Activated T-cell treated with anti-CD3 and anti-CD28 coated beads, Interleukin-2, amount 50 U/mL, for 24 hours (primary cell): ENCODE data around the gene EIF4E3.

Experiments used
- DNase-seq: peaks from one replicate; pipeline ENCODE4 v3.0.0-alpha.2; 2020
- H3K27ac Mint-ChIP-seq: 2 replicates; pipeline ENCODE4 v1.8.0; 2020; ENCODE audit warnings: mild to moderate bottlenecking, mixed read lengths
- H3K27me3 Mint-ChIP-seq: 2 replicates; pipeline ENCODE4 v1.8.0; 2020; ENCODE audit warnings: mixed read lengths
- H3K36me3 Mint-ChIP-seq: 2 replicates; pipeline ENCODE4 v1.8.0; 2020; ENCODE audit warnings: low read depth, mixed read lengths
- H3K4me1 Mint-ChIP-seq: 2 replicates; pipeline ENCODE4 v1.8.0; 2020; ENCODE audit warnings: low read depth, mixed read lengths
- H3K4me3 Mint-ChIP-seq: 2 replicates; pipeline ENCODE4 v1.8.0; 2020; ENCODE audit warnings: mild to moderate bottlenecking, moderate library complexity, mixed read lengths
- H3K9me3 Mint-ChIP-seq: 2 replicates; pipeline ENCODE4 v1.8.0; 2020; ENCODE audit warnings: mixed read lengths

The EIF4E3 gene

GRCh38 chr3:71688121-71688520 is 37.1 kb downstream of the EIF4E3 start:
- DNase-seq, result no peak
- Mint-ChIP-seq H3K27ac (peak overlapping the region; percentile 18), H3K4me1 (peaks cover 34% of the 10 kb centered on the region), H3K27me3 (no peaks in the 10 kb centered on the region), H3K4me3 (no peak overlapping the region), H3K36me3 (peaks cover 78% of the 10 kb centered on the region), H3K9me3 (no peaks in the 10 kb centered on the region)

GRCh38 chr3:71685686-71686085 is 39.5 kb downstream of the EIF4E3 start:
- no peaks in the 10 kb centered on the region for H3K9me3 Mint-ChIP-seq
- peaks cover 81% of the 10 kb centered on the region for H3K36me3 Mint-ChIP-seq
- DNase-seq, result no peak
- peak overlapping the region; percentile 79 for H3K27ac Mint-ChIP-seq
- H3K27me3 Mint-ChIP-seq, result no peaks in the 10 kb centered on the region
- peaks cover 43% of the 10 kb centered on the region for H3K4me1 Mint-ChIP-seq
- H3K4me3 Mint-ChIP-seq, result no peak overlapping the region

GRCh38 chr3:71684757-71685386 is 40.3 kb downstream of the EIF4E3 start:
- DNase-seq, result no peak
- Mint-ChIP-seq H3K27ac (no peak overlapping the region), H3K4me1 (peaks cover 43% of the 10 kb centered on the region), H3K36me3 (peaks cover 73% of the 10 kb centered on the region), H3K4me3 (no peak overlapping the region), H3K9me3 (no peaks in the 10 kb centered on the region), H3K27me3 (no peaks in the 10 kb centered on the region)

GRCh38 chr3:71684046-71684756 is 41.0 kb downstream of the EIF4E3 start:
- no peaks in the 10 kb centered on the region for H3K27me3 Mint-ChIP-seq

GRCh38 chr3:71681224-71681668 is 44.0 kb downstream of the EIF4E3 start:
- peaks cover 52% of the 10 kb centered on the region for H3K36me3 Mint-ChIP-seq
- no peak overlapping the region for H3K4me3 Mint-ChIP-seq
- H3K27ac Mint-ChIP-seq, result no peak overlapping the region

More at GRCh38 chr3:71684046-71684756, 41.0 kb downstream of the EIF4E3 start:
- H3K4me3 Mint-ChIP-seq, result no peak overlapping the region
- DNase-seq, result no peak
- H3K9me3 Mint-ChIP-seq, result no peaks in the 10 kb centered on the region
- H3K36me3 Mint-ChIP-seq, result peaks cover 68% of the 10 kb centered on the region
- H3K27ac Mint-ChIP-seq, result no peak overlapping the region
- H3K4me1 Mint-ChIP-seq, result peaks cover 40% of the 10 kb centered on the region

GRCh38 chr3:71680603-71681002 is 44.6 kb downstream of the EIF4E3 start:
- no peak for DNase-seq
- peaks cover 52% of the 10 kb centered on the region for H3K36me3 Mint-ChIP-seq
- H3K9me3 Mint-ChIP-seq, result no peaks in the 10 kb centered on the region
- H3K27me3 Mint-ChIP-seq, result no peaks in the 10 kb centered on the region
- peaks cover 18% of the 10 kb centered on the region for H3K4me1 Mint-ChIP-seq
- no peak overlapping the region for H3K4me3 Mint-ChIP-seq
- H3K27ac Mint-ChIP-seq, result no peak overlapping the region

More at GRCh38 chr3:71681224-71681668, 44.0 kb downstream of the EIF4E3 start:
- no peaks in the 10 kb centered on the region for H3K27me3 Mint-ChIP-seq
- peak; percentile 54 for DNase-seq
- H3K4me1 Mint-ChIP-seq, result peaks cover 21% of the 10 kb centered on the region
- H3K9me3 Mint-ChIP-seq, result no peaks in the 10 kb centered on the region

GRCh38 chr3:71676931-71677330 is 48.3 kb downstream of the EIF4E3 start:
- H3K4me1 Mint-ChIP-seq, result peaks cover 13% of the 10 kb centered on the region
- peaks cover 32% of the 10 kb centered on the region for H3K36me3 Mint-ChIP-seq
- H3K27me3 Mint-ChIP-seq, result no peaks in the 10 kb centered on the region
- DNase-seq, result no peak
- no peak overlapping the region for H3K4me3 Mint-ChIP-seq
- no peak overlapping the region for H3K27ac Mint-ChIP-seq
- H3K9me3 Mint-ChIP-seq, result no peaks in the 10 kb centered on the region

GRCh38 chr3:71673486-71673885 is 51.7 kb downstream of the EIF4E3 start:
- Mint-ChIP-seq H3K9me3 (no peaks in the 10 kb centered on the region), H3K27ac (no peak overlapping the region), H3K4me3 (no peak overlapping the region), H3K4me1 (peaks cover 6% of the 10 kb centered on the region), H3K27me3 (no peaks in the 10 kb centered on the region), H3K36me3 (peaks cover 25% of the 10 kb centered on the region)
- DNase-seq, result no peak

- H3K4me1 Mint-ChIP-seq, result peaks cover 7% of the 10 kb centered on the region
- DNase-seq, result no peak
- no peak overlapping the region for H3K27ac Mint-ChIP-seq
- H3K27me3 Mint-ChIP-seq, result no peaks in the 10 kb centered on the region
- H3K9me3 Mint-ChIP-seq, result no peaks in the 10 kb centered on the region
- H3K36me3 Mint-ChIP-seq, result peaks cover 25% of the 10 kb centered on the region
- no peak overlapping the region for H3K4me3 Mint-ChIP-seq
Measured at GRCh38 chr3:71672807-71673206, 52.4 kb downstream of the EIF4E3 start.

GRCh38 chr3:71672340-71672739 is 52.9 kb downstream of the EIF4E3 start:
- DNase-seq, result no peak
- no peak overlapping the region for H3K4me3 Mint-ChIP-seq
- no peaks in the 10 kb centered on the region for H3K27me3 Mint-ChIP-seq
- H3K36me3 Mint-ChIP-seq, result peaks cover 23% of the 10 kb centered on the region
- H3K27ac Mint-ChIP-seq, result no peak overlapping the region
- H3K9me3 Mint-ChIP-seq, result no peaks in the 10 kb centered on the region
- peaks cover 7% of the 10 kb centered on the region for H3K4me1 Mint-ChIP-seq

- H3K4me3 Mint-ChIP-seq, result no peak overlapping the region
- H3K27me3 Mint-ChIP-seq, result no peaks in the 10 kb centered on the region
- peaks cover 7% of the 10 kb centered on the region for H3K4me1 Mint-ChIP-seq
- H3K27ac Mint-ChIP-seq, result no peak overlapping the region
- H3K9me3 Mint-ChIP-seq, result peaks cover 3% of the 10 kb centered on the region
- H3K36me3 Mint-ChIP-seq, result peaks cover 22% of the 10 kb centered on the region
- DNase-seq, result no peak
Measured at GRCh38 chr3:71671216-71671845, 53.9 kb downstream of the EIF4E3 start.

- DNase-seq, result no peak
- Mint-ChIP-seq H3K4me1 (peaks cover 47% of the 10 kb centered on the region), H3K9me3 (peaks cover 13% of the 10 kb centered on the region), H3K27ac (no peak overlapping the region), H3K27me3 (no peaks in the 10 kb centered on the region), H3K4me3 (no peak overlapping the region), H3K36me3 (peaks cover 22% of the 10 kb centered on the region)
Measured at GRCh38 chr3:71662568-71662967, 62.6 kb downstream of the EIF4E3 start.

GRCh38 chr3:71662056-71662455 is 63.1 kb downstream of the EIF4E3 start:
- DNase-seq, result no peak
- Mint-ChIP-seq H3K27me3 (no peaks in the 10 kb centered on the region), H3K27ac (no peak overlapping the region), H3K4me1 (peaks cover 47% of the 10 kb centered on the region), H3K4me3 (no peak overlapping the region), H3K9me3 (peaks cover 12% of the 10 kb centered on the region), H3K36me3 (peaks cover 20% of the 10 kb centered on the region)

- no peaks in the 10 kb centered on the region for H3K27me3 Mint-ChIP-seq
- peaks cover 3% of the 10 kb centered on the region for H3K36me3 Mint-ChIP-seq
- no peaks in the 10 kb centered on the region for H3K9me3 Mint-ChIP-seq
- no peak overlapping the region for H3K4me3 Mint-ChIP-seq
- no peak overlapping the region for H3K27ac Mint-ChIP-seq
- DNase-seq, result no peak
- peaks cover 47% of the 10 kb centered on the region for H3K4me1 Mint-ChIP-seq
Measured at GRCh38 chr3:71659864-71660591, 65.2 kb downstream of the EIF4E3 start.
